ENCODE results near the gene REX1BD. TPM values are rescaled to one million over a fixed set of nuclear protein-coding genes. Genes with fewer than 3 reads are reported as not detected.

Gene REX1BD
- total RNA-seq, 2 donors from 2014 or later = 146 to 214 TPM

GRCh38 chr19:18605196-18605545 is 16.6 kb downstream of the REX1BD start:
- Histone ChIP-seq H3K9me3 (no peaks in the 10 kb centered on the region), H3K4me3 (no peak overlapping the region), H3K36me3 (replicated peaks in 1 of 2; ENCODE audit: insufficient read depth in 1 of 2, low read depth in 2 of 2) (no peaks in the 10 kb centered on the region), H3K27me3 (peaks cover 0 to 33% of the 10 kb centered on the region in 2 donors), H3K4me1 (peaks cover 17% of the 10 kb centered on the region), H3K27ac (no peak overlapping the region)
- ATAC-seq (no peak), DNase-seq (no peak)
- TF ChIP-seq, protein P1, sequence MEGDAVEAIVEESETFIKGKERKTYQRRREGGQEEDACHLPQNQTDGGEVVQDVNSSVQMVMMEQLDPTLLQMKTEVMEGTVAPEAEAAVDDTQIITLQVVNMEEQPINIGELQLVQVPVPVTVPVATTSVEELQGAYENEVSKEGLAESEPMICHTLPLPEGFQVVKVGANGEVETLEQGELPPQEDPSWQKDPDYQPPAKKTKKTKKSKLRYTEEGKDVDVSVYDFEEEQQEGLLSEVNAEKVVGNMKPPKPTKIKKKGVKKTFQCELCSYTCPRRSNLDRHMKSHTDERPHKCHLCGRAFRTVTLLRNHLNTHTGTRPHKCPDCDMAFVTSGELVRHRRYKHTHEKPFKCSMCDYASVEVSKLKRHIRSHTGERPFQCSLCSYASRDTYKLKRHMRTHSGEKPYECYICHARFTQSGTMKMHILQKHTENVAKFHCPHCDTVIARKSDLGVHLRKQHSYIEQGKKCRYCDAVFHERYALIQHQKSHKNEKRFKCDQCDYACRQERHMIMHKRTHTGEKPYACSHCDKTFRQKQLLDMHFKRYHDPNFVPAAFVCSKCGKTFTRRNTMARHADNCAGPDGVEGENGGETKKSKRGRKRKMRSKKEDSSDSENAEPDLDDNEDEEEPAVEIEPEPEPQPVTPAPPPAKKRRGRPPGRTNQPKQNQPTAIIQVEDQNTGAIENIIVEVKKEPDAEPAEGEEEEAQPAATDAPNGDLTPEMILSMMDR (IDR thresholded peaks at IDR 0.05) = no peak
- no peak for TF ChIP-seq POLR2A (IDR thresholded peaks at IDR 0.05)
- WGBS, 2 donors = 5 to 6% methylated on average over 5 to 17 of the region's 17 CpGs
- intact Hi-C loops (cut with DNase I) = no loop called here

DNA sequence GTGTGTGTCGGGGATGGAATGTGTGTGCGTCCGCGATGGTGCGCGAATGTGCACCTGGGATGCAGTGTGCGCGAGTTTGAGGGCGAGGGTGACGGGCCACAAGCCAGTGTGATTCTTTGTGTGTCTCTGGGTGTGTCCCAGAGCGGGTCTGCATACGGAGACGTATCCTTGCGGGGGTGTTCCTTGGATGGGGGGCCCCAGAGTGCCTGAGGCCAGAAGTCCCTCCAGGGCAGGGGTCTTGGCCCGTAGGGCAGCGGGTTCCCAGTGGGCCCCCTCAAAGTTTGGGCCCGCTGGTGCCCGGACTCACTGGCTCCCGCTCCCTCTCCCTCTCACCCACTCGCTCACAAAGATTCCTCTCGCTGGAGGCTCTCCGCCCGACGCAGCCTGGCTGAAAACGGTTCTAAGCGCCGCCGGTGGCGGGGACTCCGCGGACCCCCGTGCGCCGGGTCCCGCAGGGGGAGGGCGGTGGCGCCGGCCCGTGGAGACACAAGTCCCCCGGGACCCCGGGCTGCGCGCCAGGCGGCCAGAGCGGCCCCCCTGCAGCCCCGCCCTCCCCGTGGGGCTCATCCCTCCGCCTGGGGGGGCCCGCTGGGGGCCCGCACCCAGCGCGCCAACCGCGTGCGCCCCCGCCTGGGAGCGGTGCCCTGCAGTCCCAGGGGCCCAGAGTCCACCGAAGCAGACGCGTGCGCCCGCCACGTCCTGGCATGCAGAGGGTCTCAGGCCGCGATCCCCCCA is 17.1 kb downstream of the REX1BD start:
- no peaks in the 10 kb centered on the region for H3K9me3 ChIP-seq
- H3K4me1 ChIP-seq = peaks cover 21% of the 10 kb centered on the region
- no peak for ATAC-seq
- no peak for DNase-seq
- intact Hi-C loops (cut with DNase I) = no loop called here
- TF ChIP-seq, protein P1 (IDR thresholded peaks at IDR 0.05) = no peak
- TF ChIP-seq POLR2A (IDR thresholded peaks at IDR 0.05) = no peak
- no peak overlapping the region for H3K27ac ChIP-seq
- peaks cover 0 to 38% of the 10 kb centered on the region in 2 donors for H3K27me3 ChIP-seq
- no peak overlapping the region for H3K4me3 ChIP-seq
- H3K36me3 ChIP-seq (replicated peaks in 1 of 2; ENCODE audit: insufficient read depth in 1 of 2, low read depth in 2 of 2) = no peaks in the 10 kb centered on the region
- 4% methylated on average over 62 of the region's 65 CpGs; no CpG with 5 or more reads in 1 of the 2 donors for WGBS, 2 donors

- Histone ChIP-seq H3K36me3 (replicated peaks in 1 of 2; ENCODE audit: insufficient read depth in 1 of 2, low read depth in 2 of 2) (no peaks in the 10 kb centered on the region), H3K9me3 (no peaks in the 10 kb centered on the region), H3K4me3 (no peak within 1 kb of the TSS), H3K27ac (no peak within 1 kb of the TSS), H3K4me1 (peaks cover 27% of the 10 kb centered on the region), H3K27me3 (peaks cover 0 to 45% of the 10 kb centered on the region in 2 donors)
- intact Hi-C loops (cut with DNase I) = no loop called here
- DNase-seq = no peak
- WGBS, 2 donors = 0 to 1% methylated on average over 3 to 66 of the region's 116 CpGs
- TF ChIP-seq POLR2A (IDR thresholded peaks at IDR 0.05) = no peak
- TF ChIP-seq, protein P1 (IDR thresholded peaks at IDR 0.05) = no peak
- ATAC-seq = peak; percentile 30
These were observed 18.0 kb downstream of the REX1BD start, which contains the start of gene CRLF1 for GRCh38 chr19:18606281-18607225. TSS of gene CRLF1 (minus strand) at chr19:18606799. CDS start at chr19:18606656, 143 bp downstream.

GRCh38 chr19:18607226-18608101 is 18.9 kb downstream of the REX1BD start:
- ATAC-seq = no peak
- no peak for DNase-seq
- Histone ChIP-seq H3K4me1 (peaks cover 36% of the 10 kb centered on the region), H3K9me3 (no peaks in the 10 kb centered on the region), H3K36me3 (replicated peaks in 1 of 2; ENCODE audit: insufficient read depth in 1 of 2, low read depth in 2 of 2) (no peaks in the 10 kb centered on the region), H3K27ac (no peak overlapping the region), H3K4me3 (no peak overlapping the region), H3K27me3 (peaks cover 0 to 54% of the 10 kb centered on the region in 2 donors)
- 2% methylated on average over 24 to 65 of the region's 68 CpGs for WGBS, 2 donors
- TF ChIP-seq, protein P1 (IDR thresholded peaks at IDR 0.05) = no peak
- TF ChIP-seq POLR2A (IDR thresholded peaks at IDR 0.05) = no peak
- intact Hi-C loops (cut with DNase I) = no loop called here
